Endothelial cell of umbilical vein (primary cell): ENCODE measurements around the gene MRPL4. TPM values are rescaled to one million over a fixed set of nuclear protein-coding genes. Genes with fewer than 3 reads are reported as not detected.

ENCODE experiments used
- BruUV-seq: library from RNA; stranded (reverse); fragments of 400-500 nt; replicated peaks from 2 replicates; lab custom pipeline; 2021; lab: Mats Ljungman, UMichigan
- CTCF ChIA-PET: fragments of 300-600, 350-600 bp; sonication (Branson Sonifier 250); formaldehyde crosslinking; loops from one replicate; lab custom pipeline; 2021; ENCODE audit warnings: antibody characterized with exemption, inconsistent platforms; lab: Charles Lee
- POLR2A ChIA-PET: fragments of 300-600, 350-600 bp; sonication (Branson Sonifier 250); formaldehyde crosslinking; loops from one replicate; lab custom pipeline; 2021; ENCODE audit warnings: antibody characterized with exemption, inconsistent platforms; lab: Charles Lee
- DNase-seq: peaks from one replicate; pipeline ENCODE4 v3.0.0-alpha.2; 2011; ENCODE audit warnings: low read depth, low spot score
- FAIRE-seq: peaks from 2 replicates; lab custom pipeline; 2011; peaks lifted over from hg19 to GRCh38; lab: Jason Lieb, UNC
- H2AFZ ChIP-seq: 2 replicates; pipeline ENCODE4 v1.6.0; 2012; ENCODE audit warnings: low read depth, low read length, control low read depth, inconsistent platforms
- H3K27ac ChIP-seq: 2 replicates; pipeline ENCODE4 v1.5.1; 2011; ENCODE audit warnings: low read depth, mild to moderate bottlenecking, control low read depth, low read length, moderate library complexity; ENCODE audit not compliant: insufficient read depth
- H3K27me3 ChIP-seq, 2 experiments: 2 replicates each; pipeline versions ENCODE4 v1.6.0 to v1.6.1; 2011; ENCODE audit warnings: low read length in 2 of 2, mixed read lengths in 1 of 2; ENCODE audit not compliant: control insufficient read depth in 2 of 2, insufficient read depth in 2 of 2
- H3K36me3 ChIP-seq, 2 experiments: 2 replicates in 1 of 2; 3 replicates in 1 of 2; pipeline ENCODE4 v1.5.1; 2011; ENCODE audit warnings: low read length in 2 of 2, mild to moderate bottlenecking in 1 of 2, moderate library complexity in 1 of 2; ENCODE audit not compliant: control insufficient read depth in 2 of 2, insufficient read depth in 2 of 2; ENCODE audit errors: extremely low read depth in 1 of 2
- H3K4me1 ChIP-seq: 3 replicates; pipeline ENCODE4 v1.5.1; 2011; ENCODE audit warnings: mild to moderate bottlenecking, low read length; ENCODE audit not compliant: control insufficient read depth, insufficient read depth; ENCODE audit errors: extremely low read depth
- H3K4me2 ChIP-seq: 2 replicates; pipeline ENCODE4 v1.6.1; 2011; ENCODE audit warnings: low read length, control low read depth, mixed read lengths; ENCODE audit not compliant: insufficient read depth
- H3K4me3 ChIP-seq, 3 experiments: fragments of 200-600 bp in 1 of 3; sonication (generic), shearing (Covaris generic) in 1 of 3; replicated peaks in 1 of 3; 2 replicates each; pipeline ENCODE4 v1.5.1; 2011 to 2016; ENCODE audit warnings: control low read depth in 3 of 3, low read length in 3 of 3, mild to moderate bottlenecking in 2 of 3, inconsistent platforms in 1 of 3, low read depth in 1 of 3, moderate library complexity in 1 of 3; ENCODE audit not compliant: insufficient read depth in 1 of 3
- H3K79me2 ChIP-seq: 2 replicates; pipeline ENCODE4 v1.6.0; 2012; ENCODE audit warnings: low read length, inconsistent platforms; ENCODE audit not compliant: control insufficient read depth, insufficient read depth
- H3K9ac ChIP-seq: replicated peaks from 2 replicates; pipeline ENCODE3; 2011; ENCODE audit warnings: low read length, control low read depth; ENCODE audit not compliant: insufficient read depth; ENCODE audit errors: extremely low read depth
- H3K9me1 ChIP-seq: replicated peaks from 3 replicates; pipeline ENCODE4 v1.6.0; 2011; ENCODE audit warnings: mild to moderate bottlenecking, low read length; ENCODE audit not compliant: control insufficient read depth, insufficient read depth; ENCODE audit errors: extremely low read depth
- H3K9me3 ChIP-seq: replicated peaks from 2 replicates; pipeline ENCODE4 v1.5.1; 2012; ENCODE audit warnings: low read length, inconsistent platforms; ENCODE audit not compliant: control insufficient read depth, insufficient read depth
- H4K20me1 ChIP-seq: replicated peaks from 2 replicates; pipeline ENCODE3; 2011; ENCODE audit warnings: mild to moderate bottlenecking, low read length; ENCODE audit not compliant: control insufficient read depth, insufficient read depth; ENCODE audit errors: extremely low read depth
- CTCF ChIP-seq, 2 donors: IDR thresholded peaks; 1 replicate in 1 of 2; 2 replicates in 1 of 2; pipeline ENCODE4 v1.5.1; 2011; ENCODE audit warnings: low read length in 2 of 2, mild to moderate bottlenecking in 2 of 2, moderate library complexity in 2 of 2, control low read depth in 1 of 2, inconsistent platforms in 1 of 2, low read depth in 1 of 2; ENCODE audit not compliant: insufficient read depth in 1 of 2; ENCODE audit errors: extremely low read depth in 1 of 2
- EZH2 ChIP-seq: IDR thresholded peaks from 2 replicates; pipeline ENCODE4 v1.6.1; 2012; ENCODE audit warnings: borderline replicate concordance, low read depth, mild to moderate bottlenecking, moderate library complexity, low read length, inconsistent platforms; ENCODE audit not compliant: severe bottlenecking
- FOS ChIP-seq: IDR thresholded peaks from 2 replicates; pipeline ENCODE4 v1.6.1; 2011; ENCODE audit warnings: mild to moderate bottlenecking, low read length, moderate library complexity, borderline replicate concordance; ENCODE audit not compliant: insufficient read depth
- GATA2 ChIP-seq: IDR thresholded peaks from 2 replicates; pipeline ENCODE4 v1.7.0; 2011; ENCODE audit warnings: low read depth, mild to moderate bottlenecking, moderate library complexity, mixed read lengths, low read length; ENCODE audit not compliant: insufficient read length, insufficient read depth
- JUN ChIP-seq: IDR thresholded peaks from 2 replicates; pipeline ENCODE4 v1.6.1; 2011; ENCODE audit warnings: borderline replicate concordance, low read depth; ENCODE audit not compliant: insufficient read length, insufficient read depth
- MAX ChIP-seq: IDR thresholded peaks from 2 replicates; pipeline ENCODE4 v1.6.1; 2011; ENCODE audit not compliant: insufficient read depth, insufficient read length
- MYC ChIP-seq: IDR thresholded peaks from one replicate; pipeline ENCODE4 v1.6.1; 2011; ENCODE audit warnings: mild to moderate bottlenecking, low read depth, low read length
- POLR2A ChIP-seq: IDR thresholded peaks from 2 replicates; pipeline ENCODE4 v1.6.1; 2012; ENCODE audit warnings: low read depth, mild to moderate bottlenecking, control low read depth, low read length
- POLR2AphosphoS5 ChIP-seq: IDR thresholded peaks from 2 replicates; pipeline ENCODE4 v1.6.1; 2012; ENCODE audit warnings: low read depth, mild to moderate bottlenecking, control low read depth, low read length, moderate library complexity; ENCODE audit not compliant: insufficient read depth
- dilution Hi-C: fragments of 300-500 bp; cut with MboI; formaldehyde crosslinking; loops from one replicate; pipeline ENCODE4 v1.15.0; 2019; ENCODE audit warnings: low sequenced_read_pairs; ENCODE audit not compliant: extremely low pct_ligation_motif_present
- intact Hi-C: fragments of 100-400 bp; cut with micrococcal nuclease; formaldehyde crosslinking; loops from one replicate; pipeline ENCODE4 v1.10.0; 2022
- polyA plus RNA-seq, 4 experiments: library from polyadenylated mRNA; depleted of rRNA in 3 of 4; stranded (reverse) in 3 of 4; unstranded in 1 of 4; fragments of >200 nt; gene quantifications; 2 replicates each; pipeline versions ENCODE4 v1.2.1 to v1.2.3, GENCODE V29; 2011 to 2012; ENCODE audit warnings: missing spikeins in 1 of 4
- total RNA-seq: library from RNA; stranded (reverse); gene quantifications from 2 replicates; pipeline ENCODE4 v1.2.3, GENCODE V29; 2021

MRPL4 gene
- total and polyA plus RNA-seq, 2 donors (not counting 3 experiments of a cell fraction or from before 2014, with no cell fraction given), result 70.4 to 118 TPM

GRCh38 chr19:10227026-10227971, 24.7 kb upstream of the MRPL4 start:
- intact Hi-C loops, result no loop called here
- TF ChIP-seq JUN, result no peak
- TF ChIP-seq POLR2A, result no peak
- TF ChIP-seq GATA2, result no peak
- no peak for TF ChIP-seq POLR2AphosphoS5
- TF ChIP-seq EZH2, result no peak
- no peak for TF ChIP-seq MYC
- TF ChIP-seq MAX, result no peak
- no peak for TF ChIP-seq CTCF (IDR thresholded peaks at IDR 0.05; ENCODE audit: extremely low read depth in 1 of 2, insufficient read depth in 1 of 2, low read depth in 1 of 2, low read length in 2 of 2)
- TF ChIP-seq FOS, result no peak
- BruUV-seq, result no TSS peak
- dilution Hi-C loops, result no loop called here
- POLR2A ChIA-PET, result no interaction called here
- no peaks in the 10 kb centered on the region for H3K36me3 ChIP-seq
- no peak overlapping the region for H3K4me3 ChIP-seq
- no peak overlapping the region for H3K9ac ChIP-seq
- H3K4me1 ChIP-seq, result peaks cover 6% of the 10 kb centered on the region
- H3K27me3 ChIP-seq, result no peaks in the 10 kb centered on the region
- H3K9me1 ChIP-seq, result no peaks in the 10 kb centered on the region
- DNase-seq (no peak), FAIRE-seq (no peak)
- H3K4me2 ChIP-seq, result no peak overlapping the region
- no peaks in the 10 kb centered on the region for H3K9me3 ChIP-seq
- CTCF ChIA-PET, result interaction anchor here (1.0 to 7.0 kb wide), 6 partner anchors 12 to 161 kb away, joined by 5 to 48 read pairs (median 6); no protein-coding TSS in a partner anchor
- no peak overlapping the region for H2AFZ ChIP-seq
- H4K20me1 ChIP-seq, result no peaks in the 10 kb centered on the region
- no peaks in the 10 kb centered on the region for H3K79me2 ChIP-seq
- no peak overlapping the region for H3K27ac ChIP-seq
